Measurements from ENCODE around the gene DMGDH. TPM values are rescaled to one million over a fixed set of nuclear protein-coding genes. Genes with fewer than 3 reads are reported as not detected.

DMGDH gene
- total and polyA plus RNA-seq, 7 experiments from 2014 or later = 0.35 to 2.1 (median 0.68) TPM; not detected in 2

- no peak for ATAC-seq
- H3K27me3 ChIP-seq (ENCODE audit: control insufficient read depth in 2 of 2, insufficient read depth in 2 of 2, low read length in 2 of 2) = no peaks in the 10 kb centered on the region
Measured at GRCh38 chr5:79074641-79075040, 5.2 kb upstream of the DMGDH start.

GRCh38 chr5:79070350-79070667 is 835 bp upstream of the DMGDH start:
- peaks cover 28 to 40% (median 34%) of the 10 kb centered on the region in 5 donors for H3K27me3 Mint-ChIP-seq
- H3K36me3 Mint-ChIP-seq = peaks cover 0 to 7% (median 0%) of the 10 kb centered on the region in 5 donors
- POLR2A ChIA-PET = no interaction called here
- no peak overlapping the region for H3K27ac ChIP-seq (ENCODE audit: low read depth, low read length)
- H3K36me3 ChIP-seq (ENCODE audit: control insufficient read depth in 2 of 3, insufficient read depth in 3 of 3, low read length in 3 of 3) = no peaks in the 10 kb centered on the region
- no peaks in the 10 kb centered on the region for H3K4me1 ChIP-seq (ENCODE audit: control insufficient read depth in 2 of 2, insufficient read depth in 2 of 2, low read length in 2 of 2)
- CTCF ChIA-PET = no interaction called here
- no peaks in the 10 kb centered on the region for H3K9me3 ChIP-seq (ENCODE audit: control insufficient read depth in 2 of 3, low read length in 3 of 3)
- peaks cover 0 to 6% (median 0%) of the 10 kb centered on the region in 7 donors for H3K4me1 Mint-ChIP-seq
- H3K9me3 Mint-ChIP-seq = peaks cover 0 to 5% (median 1%) of the 10 kb centered on the region in 11 donors
- H3K27me3 ChIP-seq (ENCODE audit: control insufficient read depth in 2 of 2, insufficient read depth in 2 of 2, low read length in 2 of 2) = no peaks in the 10 kb centered on the region
- no peak overlapping the region for H3K4me3 Mint-ChIP-seq
- no peak for ATAC-seq
- H3K27ac Mint-ChIP-seq = no peak overlapping the region
- DNase-seq = no peak
- no peak overlapping the region for H3K4me3 ChIP-seq (ENCODE audit: low read length)
- intact Hi-C loops (cut with micrococcal nuclease) = no loop called here

More at GRCh38 chr5:79074641-79075040, 5.2 kb upstream of the DMGDH start:
- DNase-seq = no peak
- Mint-ChIP-seq H3K27me3 (peaks cover 11 to 25% (median 21%) of the 10 kb centered on the region in 5 donors), H3K4me3 (no peak overlapping the region), H3K36me3 (no peaks in the 10 kb centered on the region), H3K4me1 (peaks cover 0 to 6% (median 0%) of the 10 kb centered on the region in 7 donors), H3K9me3 (peaks cover 0 to 2% (median 0%) of the 10 kb centered on the region in 11 donors), H3K27ac (no peak overlapping the region)
- ChIA-PET CTCF (no interaction called here), POLR2A (no interaction called here)
- H3K9me3 ChIP-seq (ENCODE audit: control insufficient read depth in 2 of 3, low read length in 3 of 3) = no peaks in the 10 kb centered on the region
- H3K4me3 ChIP-seq (ENCODE audit: low read length) = no peak overlapping the region
- no peaks in the 10 kb centered on the region for H3K36me3 ChIP-seq (ENCODE audit: control insufficient read depth in 2 of 3, insufficient read depth in 3 of 3, low read length in 3 of 3)
- intact Hi-C loops (cut with micrococcal nuclease) = no loop called here
- no peaks in the 10 kb centered on the region for H3K4me1 ChIP-seq (ENCODE audit: control insufficient read depth in 2 of 2, insufficient read depth in 2 of 2, low read length in 2 of 2)
- H3K27ac ChIP-seq (ENCODE audit: low read depth, low read length) = no peak overlapping the region

GRCh38 chr5:79062436-79062835 is 7.0 kb downstream of the DMGDH start:
- no peak overlapping the region for H3K4me3 Mint-ChIP-seq
- H3K36me3 Mint-ChIP-seq = no peaks in the 10 kb centered on the region
- H3K4me1 ChIP-seq (ENCODE audit: control insufficient read depth in 2 of 2, insufficient read depth in 2 of 2, low read length in 2 of 2) = no peaks in the 10 kb centered on the region
- no peak for DNase-seq
- no peaks in the 10 kb centered on the region for H3K4me1 Mint-ChIP-seq
- H3K27me3 ChIP-seq (ENCODE audit: control insufficient read depth in 2 of 2, insufficient read depth in 2 of 2, low read length in 2 of 2) = no peaks in the 10 kb centered on the region
- H3K27me3 Mint-ChIP-seq = peaks cover 4 to 20% (median 11%) of the 10 kb centered on the region in 5 donors
- intact Hi-C loops (cut with micrococcal nuclease) = no loop called here
- ATAC-seq = no peak
- no peak overlapping the region for H3K4me3 ChIP-seq (ENCODE audit: low read length)
- no peaks in the 10 kb centered on the region for H3K9me3 ChIP-seq (ENCODE audit: control insufficient read depth in 2 of 3, low read length in 3 of 3)
- POLR2A ChIA-PET = no interaction called here
- CTCF ChIA-PET = interaction anchor here (0.8 kb wide), 1 partner anchor 70 kb away, joined by 3 read pairs; no protein-coding TSS in a partner anchor
- H3K27ac Mint-ChIP-seq = no peak overlapping the region
- H3K9me3 Mint-ChIP-seq = peaks cover 0 to 1% (median 0%) of the 10 kb centered on the region in 11 donors
- H3K27ac ChIP-seq (ENCODE audit: low read depth, low read length) = no peak overlapping the region
- H3K36me3 ChIP-seq (ENCODE audit: control insufficient read depth in 2 of 3, insufficient read depth in 3 of 3, low read length in 3 of 3) = no peaks in the 10 kb centered on the region

- H3K27ac Mint-ChIP-seq = no peak overlapping the region
- CTCF ChIA-PET = no interaction called here
Measured at GRCh38 chr5:79059674-79060073, 9.8 kb downstream of the DMGDH start.

GRCh38 chr5:79056847-79057246 is 12.6 kb downstream of the DMGDH start:
- Histone ChIP-seq H3K4me3 (ENCODE audit: low read length) (no peak overlapping the region), H3K27ac (ENCODE audit: low read depth, low read length) (no peak overlapping the region), H3K4me1 (ENCODE audit: control insufficient read depth in 2 of 2, insufficient read depth in 2 of 2, low read length in 2 of 2) (no peaks in the 10 kb centered on the region), H3K27me3 (ENCODE audit: control insufficient read depth in 2 of 2, insufficient read depth in 2 of 2, low read length in 2 of 2) (no peaks in the 10 kb centered on the region), H3K9me3 (ENCODE audit: control insufficient read depth in 2 of 3, low read length in 3 of 3) (no peaks in the 10 kb centered on the region), H3K36me3 (ENCODE audit: control insufficient read depth in 2 of 3, insufficient read depth in 3 of 3, low read length in 3 of 3) (no peaks in the 10 kb centered on the region)
- DNase-seq = no peak
- no peak for ATAC-seq
- Mint-ChIP-seq H3K27me3 (peaks cover 5 to 15% (median 11%) of the 10 kb centered on the region in 5 donors), H3K4me1 (no peaks in the 10 kb centered on the region), H3K9me3 (peaks cover 0 to 10% (median 0%) of the 10 kb centered on the region in 11 donors), H3K4me3 (no peak overlapping the region), H3K27ac (no peak overlapping the region), H3K36me3 (no peaks in the 10 kb centered on the region)
- POLR2A ChIA-PET = no interaction called here
- intact Hi-C loops (cut with micrococcal nuclease) = no loop called here
- CTCF ChIA-PET = no interaction called here

More at GRCh38 chr5:79059674-79060073, 9.8 kb downstream of the DMGDH start:
- no peaks in the 10 kb centered on the region for H3K4me1 ChIP-seq (ENCODE audit: control insufficient read depth in 2 of 2, insufficient read depth in 2 of 2, low read length in 2 of 2)
- H3K9me3 ChIP-seq (ENCODE audit: control insufficient read depth in 2 of 3, low read length in 3 of 3) = no peaks in the 10 kb centered on the region
- H3K36me3 Mint-ChIP-seq = no peaks in the 10 kb centered on the region
- POLR2A ChIA-PET = no interaction called here
- H3K9me3 Mint-ChIP-seq = peaks cover 0 to 1% (median 0%) of the 10 kb centered on the region in 11 donors
- H3K4me1 Mint-ChIP-seq = no peaks in the 10 kb centered on the region
- no peak overlapping the region for H3K27ac ChIP-seq (ENCODE audit: low read depth, low read length)
- intact Hi-C loops (cut with micrococcal nuclease) = no loop called here
- no peak overlapping the region for H3K4me3 ChIP-seq (ENCODE audit: low read length)
- no peaks in the 10 kb centered on the region for H3K27me3 ChIP-seq (ENCODE audit: control insufficient read depth in 2 of 2, insufficient read depth in 2 of 2, low read length in 2 of 2)
- DNase-seq = no peak
- ATAC-seq = no peak
- no peaks in the 10 kb centered on the region for H3K36me3 ChIP-seq (ENCODE audit: control insufficient read depth in 2 of 3, insufficient read depth in 3 of 3, low read length in 3 of 3)
- H3K27me3 Mint-ChIP-seq = peaks cover 5 to 19% (median 11%) of the 10 kb centered on the region in 5 donors
- H3K4me3 Mint-ChIP-seq = no peak overlapping the region

- no peaks in the 10 kb centered on the region for H3K36me3 Mint-ChIP-seq
- Histone ChIP-seq H3K9me3 (ENCODE audit: control insufficient read depth in 2 of 3, low read length in 3 of 3) (no peaks in the 10 kb centered on the region), H3K27me3 (ENCODE audit: control insufficient read depth in 2 of 2, insufficient read depth in 2 of 2, low read length in 2 of 2) (no peaks in the 10 kb centered on the region), H3K4me3 (ENCODE audit: low read length) (no peak overlapping the region), H3K27ac (ENCODE audit: low read depth, low read length) (no peak overlapping the region), H3K36me3 (ENCODE audit: control insufficient read depth in 2 of 3, insufficient read depth in 3 of 3, low read length in 3 of 3) (no peaks in the 10 kb centered on the region), H3K4me1 (ENCODE audit: control insufficient read depth in 2 of 2, insufficient read depth in 2 of 2, low read length in 2 of 2) (no peaks in the 10 kb centered on the region)
- H3K27ac Mint-ChIP-seq = no peak overlapping the region
- ChIA-PET CTCF (no interaction called here), POLR2A (no interaction called here)
- H3K27me3 Mint-ChIP-seq = peaks cover 0 to 16% (median 8%) of the 10 kb centered on the region in 5 donors
- H3K4me3 Mint-ChIP-seq = no peak overlapping the region
- ATAC-seq (no peak), DNase-seq (no peak)
- no peaks in the 10 kb centered on the region for H3K4me1 Mint-ChIP-seq
- intact Hi-C loops (cut with micrococcal nuclease) = no loop called here
- peaks cover 0 to 10% (median 0%) of the 10 kb centered on the region in 11 donors for H3K9me3 Mint-ChIP-seq
Measured at GRCh38 chr5:79055017-79055416, 14.5 kb downstream of the DMGDH start.

- H3K4me1 ChIP-seq (ENCODE audit: control insufficient read depth in 2 of 2, insufficient read depth in 2 of 2, low read length in 2 of 2) = no peaks in the 10 kb centered on the region
- DNase-seq (no peak), ATAC-seq (no peak)
- Mint-ChIP-seq H3K27ac (no peak overlapping the region), H3K27me3 (peaks cover 0 to 17% (median 12%) of the 10 kb centered on the region in 5 donors), H3K36me3 (no peaks in the 10 kb centered on the region), H3K9me3 (peaks cover 0 to 10% (median 0%) of the 10 kb centered on the region in 11 donors), H3K4me3 (no peak overlapping the region), H3K4me1 (no peaks in the 10 kb centered on the region)
- H3K36me3 ChIP-seq (ENCODE audit: control insufficient read depth in 2 of 3, insufficient read depth in 3 of 3, low read length in 3 of 3) = no peaks in the 10 kb centered on the region
- ChIA-PET POLR2A (no interaction called here), CTCF (no interaction called here)
- H3K27ac ChIP-seq (ENCODE audit: low read depth, low read length) = no peak overlapping the region
- H3K27me3 ChIP-seq (ENCODE audit: control insufficient read depth in 2 of 2, insufficient read depth in 2 of 2, low read length in 2 of 2) = no peaks in the 10 kb centered on the region
- no peak overlapping the region for H3K4me3 ChIP-seq (ENCODE audit: low read length)
- H3K9me3 ChIP-seq (ENCODE audit: control insufficient read depth in 2 of 3, low read length in 3 of 3) = no peaks in the 10 kb centered on the region
- intact Hi-C loops (cut with micrococcal nuclease) = no loop called here
Measured at GRCh38 chr5:79053321-79053720, 16.2 kb downstream of the DMGDH start.
